Measurements from ENCODE around the gene SERTAD2.

SERTAD2 gene

DNA sequence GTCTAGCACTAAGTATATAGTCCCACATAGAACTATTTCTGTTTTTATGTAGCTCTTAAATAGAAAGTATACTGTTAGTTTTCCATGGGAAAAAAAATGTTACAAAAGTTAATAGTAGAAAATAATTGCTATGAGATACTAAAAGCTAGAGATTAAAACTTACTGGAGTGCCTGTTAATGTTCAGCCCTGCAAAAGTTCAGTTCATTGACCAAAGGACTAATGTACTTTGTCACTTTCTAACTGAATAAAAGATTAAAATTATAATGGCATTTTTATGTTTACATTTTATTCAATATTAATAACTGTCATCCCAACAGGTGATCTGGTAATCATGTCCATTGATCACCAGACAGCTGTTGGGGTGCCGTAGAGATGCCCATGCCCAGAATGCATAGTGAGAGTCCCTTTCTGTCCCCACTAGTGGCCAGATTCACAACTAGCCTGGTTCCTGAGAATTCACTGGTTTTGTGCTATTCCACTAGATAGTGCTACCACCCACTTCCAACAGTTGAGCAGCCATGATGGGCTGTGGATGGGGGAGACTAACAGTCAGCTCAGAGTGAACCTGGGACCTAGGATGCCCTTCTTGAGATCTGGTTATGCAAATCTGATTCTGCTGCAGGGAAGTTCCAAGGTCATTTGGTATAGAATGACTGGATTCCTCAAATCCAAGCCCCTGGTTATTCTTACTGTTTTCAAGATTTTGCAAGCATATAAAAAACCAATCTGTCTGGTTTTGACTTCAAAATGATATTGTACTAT is 71.8 kb downstream of the SERTAD2 start:
- H3K4me3 ChIP-seq: no peak overlapping the region
- DNase-seq (ENCODE audit: low spot score): no peak
- TF ChIP-seq, protein P1, sequence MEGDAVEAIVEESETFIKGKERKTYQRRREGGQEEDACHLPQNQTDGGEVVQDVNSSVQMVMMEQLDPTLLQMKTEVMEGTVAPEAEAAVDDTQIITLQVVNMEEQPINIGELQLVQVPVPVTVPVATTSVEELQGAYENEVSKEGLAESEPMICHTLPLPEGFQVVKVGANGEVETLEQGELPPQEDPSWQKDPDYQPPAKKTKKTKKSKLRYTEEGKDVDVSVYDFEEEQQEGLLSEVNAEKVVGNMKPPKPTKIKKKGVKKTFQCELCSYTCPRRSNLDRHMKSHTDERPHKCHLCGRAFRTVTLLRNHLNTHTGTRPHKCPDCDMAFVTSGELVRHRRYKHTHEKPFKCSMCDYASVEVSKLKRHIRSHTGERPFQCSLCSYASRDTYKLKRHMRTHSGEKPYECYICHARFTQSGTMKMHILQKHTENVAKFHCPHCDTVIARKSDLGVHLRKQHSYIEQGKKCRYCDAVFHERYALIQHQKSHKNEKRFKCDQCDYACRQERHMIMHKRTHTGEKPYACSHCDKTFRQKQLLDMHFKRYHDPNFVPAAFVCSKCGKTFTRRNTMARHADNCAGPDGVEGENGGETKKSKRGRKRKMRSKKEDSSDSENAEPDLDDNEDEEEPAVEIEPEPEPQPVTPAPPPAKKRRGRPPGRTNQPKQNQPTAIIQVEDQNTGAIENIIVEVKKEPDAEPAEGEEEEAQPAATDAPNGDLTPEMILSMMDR (IDR thresholded peaks at IDR 0.05): no peak
- H3K27ac ChIP-seq: no peak overlapping the region

All from coronary artery (tissue), 2 donors.